Caco-2 (cell line): ENCODE measurements around the gene RRM2. TPM values are rescaled to one million over a fixed set of nuclear protein-coding genes. Genes with fewer than 3 reads are reported as not detected.

ENCODE experiments used
- BruUV-seq: library from RNA; stranded (reverse); fragments of 400-500 nt; replicated peaks from 2 replicates; lab custom pipeline; 2021; lab: Mats Ljungman, UMichigan
- CTCF ChIA-PET: fragments of 300-600 bp; sonication (Branson Sonifier 250); formaldehyde crosslinking; loops from one replicate; lab custom pipeline; 2022; ENCODE audit warnings: antibody characterized with exemption; lab: Charles Lee
- POLR2A ChIA-PET: fragments of 300-600 bp; sonication (Branson Sonifier 250); formaldehyde crosslinking; loops from one replicate; lab custom pipeline; 2022; ENCODE audit warnings: antibody characterized with exemption; lab: Charles Lee
- DNase-seq, 2 experiments: peaks; one replicate each; pipeline versions ENCODE4 v3.0.0 to v3.0.0-alpha.2; 2020 to 2022
- H3K27me3 ChIP-seq: replicated peaks from 2 replicates; pipeline ENCODE4 v1.6.0; 2011; ENCODE audit warnings: low read length; ENCODE audit not compliant: control insufficient read depth, insufficient read depth
- H3K36me3 ChIP-seq: 2 replicates; pipeline ENCODE4 v1.5.1; 2011; ENCODE audit warnings: low read length; ENCODE audit not compliant: control insufficient read depth, insufficient read depth
- H3K4me1 ChIP-seq: fragments of 250-450 bp; sonication (Bioruptor Pico); 2 replicates; pipeline ENCODE4 v1.5.1; 2020; ENCODE audit warnings: mild to moderate bottlenecking
- H3K4me3 ChIP-seq: 2 replicates; pipeline ENCODE4 v1.5.1; 2011; ENCODE audit warnings: low read depth, mild to moderate bottlenecking, control low read depth, low read length
- H3K9me3 ChIP-seq: fragments of 250-450 bp; sonication (Bioruptor Pico); 2 replicates; pipeline ENCODE4 v1.5.1; 2020; ENCODE audit warnings: mild to moderate bottlenecking, moderate library complexity
- H3K27ac Mint-ChIP-seq: one replicate; pipeline ENCODE4 v1.8.0; 2022; ENCODE audit warnings: mixed read lengths; ENCODE audit not compliant: unreplicated experiment
- H3K27me3 Mint-ChIP-seq: one replicate; pipeline ENCODE4 v1.8.0; 2022; ENCODE audit warnings: mixed read lengths; ENCODE audit not compliant: insufficient read depth, unreplicated experiment
- H3K36me3 Mint-ChIP-seq: one replicate; pipeline ENCODE4 v1.8.0; 2022; ENCODE audit warnings: mild to moderate bottlenecking, mixed read lengths; ENCODE audit not compliant: insufficient read depth, unreplicated experiment
- H3K4me1 Mint-ChIP-seq: one replicate; pipeline ENCODE4 v1.8.0; 2022; ENCODE audit warnings: low read depth, mixed read lengths; ENCODE audit not compliant: unreplicated experiment
- H3K4me3 Mint-ChIP-seq: one replicate; pipeline ENCODE4 v1.8.0; 2022; ENCODE audit warnings: mild to moderate bottlenecking, moderate library complexity, mixed read lengths; ENCODE audit not compliant: unreplicated experiment
- H3K9me3 Mint-ChIP-seq: one replicate; pipeline ENCODE4 v1.8.0; 2022; ENCODE audit warnings: mixed read lengths; ENCODE audit not compliant: unreplicated experiment
- intact Hi-C: fragments of 100-400 bp; cut with micrococcal nuclease; formaldehyde crosslinking; loops from one replicate; pipeline ENCODE4 v1.10.0; 2022; ENCODE audit not compliant: unreplicated experiment
- total RNA-seq: library from RNA; stranded (reverse); gene quantifications from 2 replicates; pipeline ENCODE4 v1.2.3, GENCODE V29; 2022
- TF ChIP-seq, protein P1 (sequence below), 2 experiments: fragments of 200-600 bp in 1 of 2; IDR thresholded peaks; 1 replicate in 1 of 2; 2 replicates in 1 of 2; pipeline versions ENCODE4 v1.5.1 to v1.8.0; 2011 to 2022; ENCODE audit warnings: antibody characterized with exemption in 1 of 2, control low read depth in 1 of 2, inconsistent platforms in 1 of 2, low read depth in 1 of 2, low read length in 1 of 2, mild to moderate bottlenecking in 1 of 2, moderate library complexity in 1 of 2; ENCODE audit not compliant: insufficient read depth in 1 of 2, severe bottlenecking in 1 of 2, unreplicated experiment in 1 of 2

Gene RRM2
- total RNA-seq, 1 experiment from 2014 or later: 169 TPM

DNA sequence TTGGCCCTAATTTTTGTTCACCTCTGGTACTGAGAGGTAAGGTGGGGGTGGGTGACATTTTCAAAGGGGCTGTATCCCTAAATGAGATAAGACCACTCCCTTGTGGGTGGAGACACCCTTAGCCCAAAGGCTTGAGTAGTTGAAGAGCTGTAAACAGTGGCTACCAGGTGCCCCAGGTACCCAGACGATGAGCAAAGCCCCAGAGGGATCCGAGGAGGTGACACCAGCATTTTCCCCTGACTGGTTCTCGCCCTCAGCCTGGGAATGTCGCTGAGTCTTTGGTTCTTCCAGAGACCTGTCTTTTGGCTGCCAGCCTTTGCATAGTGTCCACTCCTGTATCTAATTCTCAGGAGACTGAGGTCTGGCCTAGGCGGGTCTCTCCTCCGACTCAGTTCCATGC is 36.5 kb downstream of the RRM2 start:
- no TSS peak for BruUV-seq
- Mint-ChIP-seq H3K36me3 (peaks cover 10% of the 10 kb centered on the region), H3K27me3 (no peaks in the 10 kb centered on the region), H3K4me1 (no peaks in the 10 kb centered on the region), H3K9me3 (no peaks in the 10 kb centered on the region), H3K4me3 (no peak overlapping the region), H3K27ac (no peak overlapping the region)
- Histone ChIP-seq H3K4me1 (no peaks in the 10 kb centered on the region), H3K9me3 (no peaks in the 10 kb centered on the region), H3K4me3 (no peak overlapping the region), H3K27me3 (no peaks in the 10 kb centered on the region), H3K36me3 (no peaks in the 10 kb centered on the region)
- ChIA-PET POLR2A (no interaction called here), CTCF (interaction anchor here (2.1 kb wide), 1 partner anchor 250 kb away, joined by 6 read pairs; no protein-coding TSS in a partner anchor)
- intact Hi-C loops: no loop called here
- no peak for DNase-seq
- TF ChIP-seq, protein P1, sequence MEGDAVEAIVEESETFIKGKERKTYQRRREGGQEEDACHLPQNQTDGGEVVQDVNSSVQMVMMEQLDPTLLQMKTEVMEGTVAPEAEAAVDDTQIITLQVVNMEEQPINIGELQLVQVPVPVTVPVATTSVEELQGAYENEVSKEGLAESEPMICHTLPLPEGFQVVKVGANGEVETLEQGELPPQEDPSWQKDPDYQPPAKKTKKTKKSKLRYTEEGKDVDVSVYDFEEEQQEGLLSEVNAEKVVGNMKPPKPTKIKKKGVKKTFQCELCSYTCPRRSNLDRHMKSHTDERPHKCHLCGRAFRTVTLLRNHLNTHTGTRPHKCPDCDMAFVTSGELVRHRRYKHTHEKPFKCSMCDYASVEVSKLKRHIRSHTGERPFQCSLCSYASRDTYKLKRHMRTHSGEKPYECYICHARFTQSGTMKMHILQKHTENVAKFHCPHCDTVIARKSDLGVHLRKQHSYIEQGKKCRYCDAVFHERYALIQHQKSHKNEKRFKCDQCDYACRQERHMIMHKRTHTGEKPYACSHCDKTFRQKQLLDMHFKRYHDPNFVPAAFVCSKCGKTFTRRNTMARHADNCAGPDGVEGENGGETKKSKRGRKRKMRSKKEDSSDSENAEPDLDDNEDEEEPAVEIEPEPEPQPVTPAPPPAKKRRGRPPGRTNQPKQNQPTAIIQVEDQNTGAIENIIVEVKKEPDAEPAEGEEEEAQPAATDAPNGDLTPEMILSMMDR (IDR thresholded peaks at IDR 0.05; ENCODE audit: insufficient read depth in 1 of 2, low read depth in 1 of 2, low read length in 1 of 2, severe bottlenecking in 1 of 2, unreplicated experiment in 1 of 2): no peak

DNA sequence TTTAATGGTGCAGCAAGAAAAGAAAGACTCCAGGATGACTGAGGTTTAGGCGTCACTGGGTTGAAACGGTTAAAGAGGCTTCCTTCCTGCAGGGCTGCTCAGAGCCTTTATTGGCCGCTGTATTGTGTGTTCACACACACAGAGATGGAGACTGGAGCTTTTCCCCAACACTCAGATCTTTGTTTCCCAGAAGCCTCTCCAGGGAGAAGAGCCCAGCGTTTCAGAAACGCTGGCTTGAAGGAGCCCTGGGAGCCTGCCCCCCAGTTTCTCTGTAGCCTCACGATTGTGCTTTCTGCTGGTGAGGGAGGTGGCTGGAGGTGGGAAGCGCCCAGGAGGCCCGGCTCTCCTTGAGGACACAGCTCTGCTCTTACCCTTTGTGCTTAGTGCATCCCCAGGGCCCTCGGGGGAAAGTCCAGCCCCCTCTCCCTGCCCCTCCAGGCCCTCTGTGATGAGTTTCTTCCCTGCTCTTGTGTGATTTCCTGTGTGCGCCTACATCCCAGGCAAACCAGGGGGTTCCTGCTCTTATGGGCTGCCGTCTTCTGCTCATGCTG is 37.1 kb downstream of the RRM2 start:
- BruUV-seq: no TSS peak
- no peaks in the 10 kb centered on the region for H3K9me3 ChIP-seq
- CTCF ChIA-PET: interaction anchor here (2.1 kb wide), 1 partner anchor 249 kb away, joined by 6 read pairs; no protein-coding TSS in a partner anchor
- Mint-ChIP-seq H3K4me1 (no peaks in the 10 kb centered on the region), H3K27ac (no peak overlapping the region), H3K27me3 (no peaks in the 10 kb centered on the region), H3K9me3 (no peaks in the 10 kb centered on the region), H3K36me3 (peaks cover 10% of the 10 kb centered on the region), H3K4me3 (no peak overlapping the region)
- H3K4me1 ChIP-seq: no peaks in the 10 kb centered on the region
- TF ChIP-seq, protein P1 (IDR thresholded peaks at IDR 0.05; ENCODE audit: insufficient read depth in 1 of 2, low read depth in 1 of 2, low read length in 1 of 2, severe bottlenecking in 1 of 2, unreplicated experiment in 1 of 2): no peak
- no peaks in the 10 kb centered on the region for H3K27me3 ChIP-seq
- DNase-seq: no peak
- POLR2A ChIA-PET: no interaction called here
- H3K36me3 ChIP-seq: no peaks in the 10 kb centered on the region
- intact Hi-C loops: loop anchor here (10.0 kb wide), 1 partner anchor 65 kb away; no protein-coding TSS in a partner anchor
- no peak overlapping the region for H3K4me3 ChIP-seq

DNA sequence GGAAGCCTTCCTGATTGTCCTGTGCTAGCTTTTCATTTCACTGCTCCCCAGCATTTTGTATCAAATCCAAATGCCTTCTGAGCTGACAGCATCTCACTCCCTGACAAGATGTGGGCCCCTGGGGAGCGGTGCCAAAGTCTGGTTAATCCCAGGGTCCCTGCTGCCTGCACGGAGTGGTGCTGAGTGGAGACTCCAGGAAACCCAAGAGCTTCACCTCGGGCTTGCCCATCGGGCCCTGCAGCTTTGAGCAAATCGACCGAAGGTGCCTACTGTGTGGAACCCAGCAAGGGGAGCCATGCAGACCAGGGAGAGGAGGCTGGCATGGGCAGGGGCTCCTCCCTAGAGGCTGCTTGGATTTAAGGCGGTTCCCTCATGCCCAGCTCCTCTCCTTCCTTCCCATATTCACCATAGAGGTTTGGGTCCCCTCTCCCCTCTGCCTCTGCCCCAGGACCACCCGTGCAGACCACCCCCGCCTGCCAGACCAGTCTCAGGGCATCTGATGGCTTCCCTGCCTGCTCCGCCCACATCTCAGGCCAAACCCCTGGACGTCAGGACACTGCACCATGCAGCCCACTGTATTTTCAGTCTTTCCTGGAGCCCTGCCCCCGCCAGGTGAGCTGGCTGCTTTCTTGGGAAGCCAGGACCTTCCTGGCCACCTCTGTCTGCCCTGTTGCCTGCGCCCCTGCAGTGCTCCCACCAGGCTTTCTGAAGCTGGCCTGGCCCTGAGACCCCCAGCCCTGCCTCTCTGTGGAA is 37.8 kb downstream of the RRM2 start:
- Mint-ChIP-seq H3K4me3 (no peak overlapping the region), H3K9me3 (no peaks in the 10 kb centered on the region), H3K36me3 (peaks cover 11% of the 10 kb centered on the region), H3K27ac (no peak overlapping the region), H3K27me3 (no peaks in the 10 kb centered on the region), H3K4me1 (no peaks in the 10 kb centered on the region)
- no peaks in the 10 kb centered on the region for H3K9me3 ChIP-seq
- DNase-seq: no peak
- no TSS peak for BruUV-seq
- intact Hi-C loops: loop anchor here (10.0 kb wide), 1 partner anchor 64 kb away; no protein-coding TSS in a partner anchor
- no peak overlapping the region for H3K4me3 ChIP-seq
- H3K4me1 ChIP-seq: no peaks in the 10 kb centered on the region
- TF ChIP-seq, protein P1 (IDR thresholded peaks at IDR 0.05; ENCODE audit: insufficient read depth in 1 of 2, low read depth in 1 of 2, low read length in 1 of 2, severe bottlenecking in 1 of 2, unreplicated experiment in 1 of 2): no peak
- ChIA-PET CTCF (interaction anchor here (1.1 to 2.1 kb wide), 3 partner anchors 138 to 249 kb away, joined by 3 to 6 read pairs (median 4); no protein-coding TSS in a partner anchor), POLR2A (no interaction called here)
- H3K36me3 ChIP-seq: no peaks in the 10 kb centered on the region
- H3K27me3 ChIP-seq: no peaks in the 10 kb centered on the region
